BJ (cell line): ENCODE data around the gene SCYGR4. TPM values are rescaled to one million over a fixed set of nuclear protein-coding genes. Genes with fewer than 3 reads are reported as not detected.

ENCODE experiments used
- CTCF ChIA-PET: fragments of 350-600 bp; formaldehyde crosslinking; extraction: SDS; loops from one replicate; lab custom pipeline; 2021; ENCODE audit warnings: antibody characterized with exemption, inconsistent platforms; lab: Yijun Ruan, JAX
- POLR2A ChIA-PET: fragments of 300-600 bp; sonication (Branson Sonifier 250); formaldehyde crosslinking; extraction: SDS; loops from one replicate; lab custom pipeline; 2021; ENCODE audit warnings: antibody characterized with exemption; lab: Charles Lee
- DNase-seq: peaks from one replicate; pipeline ENCODE4 v3.0.0-alpha.2; 2011; ENCODE audit warnings: low read depth
- H3K27me3 ChIP-seq: 2 replicates; pipeline ENCODE4 v1.6.0; 2011; ENCODE audit warnings: low read length; ENCODE audit not compliant: control insufficient read depth, insufficient read depth
- H3K36me3 ChIP-seq: 2 replicates; pipeline ENCODE4 v1.5.1; 2011; ENCODE audit warnings: low read length; ENCODE audit not compliant: control insufficient read depth, insufficient read depth
- H3K4me3 ChIP-seq: 2 replicates; pipeline ENCODE4 v1.5.1; 2011; ENCODE audit warnings: low read depth, mild to moderate bottlenecking, control low read depth, low read length
- polyA plus RNA-seq: library from polyadenylated mRNA; depleted of rRNA; stranded (reverse); fragments of >200 nt; gene quantifications from 2 replicates; pipeline ENCODE4 v1.2.3, GENCODE V29; 2011
- TF ChIP-seq, protein P1 (sequence below): IDR thresholded peaks from 2 replicates; pipeline ENCODE4 v1.5.1; 2011; ENCODE audit warnings: low read depth, mild to moderate bottlenecking, control low read depth, inconsistent platforms, low read length, moderate library complexity; ENCODE audit not compliant: insufficient read depth

Gene SCYGR4
- polyA plus RNA-seq, 1 experiment = not detected

DNA sequence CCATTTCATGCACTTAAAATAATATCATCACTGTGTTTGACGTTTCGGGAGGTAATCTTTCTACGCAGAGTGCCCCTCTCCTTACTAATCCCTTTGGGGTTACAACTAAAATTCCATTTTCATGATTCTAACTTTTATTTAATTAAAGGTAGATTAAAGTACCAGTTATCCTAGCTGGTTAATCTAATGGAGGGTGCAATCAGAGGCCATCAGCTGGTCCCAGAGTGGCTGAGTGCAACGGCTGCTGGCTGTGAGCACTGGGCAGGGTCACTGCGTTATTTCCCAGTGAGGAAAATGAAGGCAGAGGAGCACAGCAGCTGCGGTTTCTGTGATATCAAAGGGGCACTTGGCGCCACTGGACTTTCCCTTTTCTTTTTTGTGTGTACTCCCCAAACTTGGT, 12.1 kb downstream of the SCYGR4 start:
- Histone ChIP-seq H3K4me3 (no peak overlapping the region), H3K36me3 (no peaks in the 10 kb centered on the region), H3K27me3 (0 out of 2 replicates have a peak, but pooled peaks cover 1% of the 10 kb centered on the region)
- CTCF ChIA-PET = no interaction called here
- POLR2A ChIA-PET = no interaction called here
- DNase-seq = no peak
- TF ChIP-seq, protein P1, sequence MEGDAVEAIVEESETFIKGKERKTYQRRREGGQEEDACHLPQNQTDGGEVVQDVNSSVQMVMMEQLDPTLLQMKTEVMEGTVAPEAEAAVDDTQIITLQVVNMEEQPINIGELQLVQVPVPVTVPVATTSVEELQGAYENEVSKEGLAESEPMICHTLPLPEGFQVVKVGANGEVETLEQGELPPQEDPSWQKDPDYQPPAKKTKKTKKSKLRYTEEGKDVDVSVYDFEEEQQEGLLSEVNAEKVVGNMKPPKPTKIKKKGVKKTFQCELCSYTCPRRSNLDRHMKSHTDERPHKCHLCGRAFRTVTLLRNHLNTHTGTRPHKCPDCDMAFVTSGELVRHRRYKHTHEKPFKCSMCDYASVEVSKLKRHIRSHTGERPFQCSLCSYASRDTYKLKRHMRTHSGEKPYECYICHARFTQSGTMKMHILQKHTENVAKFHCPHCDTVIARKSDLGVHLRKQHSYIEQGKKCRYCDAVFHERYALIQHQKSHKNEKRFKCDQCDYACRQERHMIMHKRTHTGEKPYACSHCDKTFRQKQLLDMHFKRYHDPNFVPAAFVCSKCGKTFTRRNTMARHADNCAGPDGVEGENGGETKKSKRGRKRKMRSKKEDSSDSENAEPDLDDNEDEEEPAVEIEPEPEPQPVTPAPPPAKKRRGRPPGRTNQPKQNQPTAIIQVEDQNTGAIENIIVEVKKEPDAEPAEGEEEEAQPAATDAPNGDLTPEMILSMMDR = no peak

DNA sequence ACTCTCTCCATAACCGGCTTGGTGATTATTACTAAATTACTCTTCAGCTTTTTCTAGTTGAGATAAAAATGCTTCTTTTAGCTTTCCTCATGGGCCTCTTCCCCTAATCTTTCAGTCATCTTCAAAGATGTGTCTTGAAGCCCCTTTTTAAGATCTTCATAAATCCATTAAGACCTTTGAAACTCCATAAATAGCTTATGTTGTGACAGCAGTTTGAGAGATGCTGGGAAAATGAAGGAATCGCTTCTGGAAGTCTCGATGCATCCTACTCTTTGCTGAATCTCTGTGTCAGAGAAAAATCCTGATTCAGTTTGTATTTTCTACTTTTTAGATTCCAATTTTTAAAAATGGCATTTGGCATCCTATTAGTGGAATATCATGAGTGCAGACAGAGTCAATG, 13.0 kb downstream of the SCYGR4 start:
- no peak for DNase-seq
- Histone ChIP-seq H3K4me3 (no peak overlapping the region), H3K27me3 (0 out of 2 replicates have a peak, but pooled peaks cover 1% of the 10 kb centered on the region), H3K36me3 (no peaks in the 10 kb centered on the region)
- ChIA-PET POLR2A (no interaction called here), CTCF (interaction anchor here (1.2 to 1.6 kb wide), 2 partner anchors 10 to 28 kb away, joined by 4 to 5 read pairs; no protein-coding TSS in a partner anchor)
- TF ChIP-seq, protein P1 = no peak

DNA sequence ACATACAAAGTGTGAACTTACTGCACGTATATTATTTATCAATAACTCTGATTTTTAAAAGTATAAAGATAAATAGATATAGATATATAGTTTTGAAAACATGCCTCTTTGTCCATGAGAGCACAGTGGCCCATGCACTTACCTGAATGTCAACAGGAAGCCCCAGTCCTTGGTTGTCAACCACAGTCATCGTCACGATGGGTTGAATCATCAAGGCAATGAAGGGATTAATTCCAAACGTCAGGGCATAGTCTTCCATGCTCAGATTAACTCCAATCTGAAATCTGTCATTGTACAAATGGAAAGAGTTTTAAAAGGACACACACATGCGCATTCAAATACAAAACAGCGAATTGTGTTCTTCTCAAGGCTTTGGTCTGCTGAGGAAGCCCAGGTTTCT, 15.5 kb downstream of the SCYGR4 start:
- CTCF ChIA-PET = no interaction called here
- TF ChIP-seq, protein P1 = no peak
- Histone ChIP-seq H3K36me3 (no peaks in the 10 kb centered on the region), H3K4me3 (no peak overlapping the region), H3K27me3 (0 out of 2 replicates have a peak, but pooled peaks cover 1% of the 10 kb centered on the region)
- no peak for DNase-seq
- POLR2A ChIA-PET = no interaction called here

DNA sequence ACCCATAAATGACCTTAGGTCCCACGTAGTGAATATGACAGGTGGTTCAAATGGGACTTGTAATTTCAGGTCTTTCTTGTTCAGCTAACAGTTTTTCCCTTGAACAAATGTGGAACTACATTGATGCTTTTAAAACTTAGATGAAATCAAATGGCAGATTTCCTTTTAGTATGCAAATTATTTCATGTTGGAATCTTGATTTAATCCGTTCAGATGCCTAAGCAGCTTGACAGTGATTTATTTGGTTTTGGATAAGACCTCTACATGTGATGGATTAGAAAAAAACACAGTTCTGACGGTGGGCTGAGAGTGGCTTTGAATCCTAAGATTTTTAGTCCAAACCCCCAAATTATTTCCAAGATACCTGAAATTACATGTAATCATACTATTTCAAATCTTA, 16.9 kb downstream of the SCYGR4 start:
- TF ChIP-seq, protein P1 = no peak
- H3K4me3 ChIP-seq = no peak overlapping the region
- POLR2A ChIA-PET = no interaction called here
- 0 out of 2 replicates have a peak, but pooled peaks cover 1% of the 10 kb centered on the region for H3K27me3 ChIP-seq
- DNase-seq = no peak
- CTCF ChIA-PET = no interaction called here
- H3K36me3 ChIP-seq = no peaks in the 10 kb centered on the region

DNA sequence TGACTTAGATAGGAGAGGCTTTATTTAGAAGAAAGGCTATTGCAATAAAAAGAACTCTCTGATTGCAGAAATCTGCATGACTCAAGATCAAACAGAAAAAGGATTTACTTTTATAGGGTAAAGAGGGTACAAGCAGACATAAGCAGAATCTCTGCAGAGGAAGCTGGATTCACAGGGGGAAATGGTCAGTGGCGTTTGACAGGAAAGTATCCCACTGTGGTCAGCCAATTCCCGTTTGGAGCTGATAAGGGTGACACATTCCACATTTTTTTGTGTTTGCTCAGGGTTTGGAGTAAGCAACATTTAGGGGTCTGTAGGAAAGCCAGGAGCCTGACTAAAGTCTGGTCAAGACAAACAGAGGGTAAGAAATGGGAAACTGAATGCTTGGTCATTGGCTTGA, 25.4 kb downstream of the SCYGR4 start:
- POLR2A ChIA-PET = no interaction called here
- Histone ChIP-seq H3K36me3 (no peaks in the 10 kb centered on the region), H3K27me3 (peaks cover 3% of the 10 kb centered on the region; the same call in 1 of the 2 replicates), H3K4me3 (no peak overlapping the region)
- no peak for DNase-seq
- CTCF ChIA-PET = no interaction called here
- TF ChIP-seq, protein P1 = no peak
